K562 (cell line): ENCODE data around the gene SLC4A9. TPM values are rescaled to one million over a fixed set of nuclear protein-coding genes. Genes with fewer than 3 reads are reported as not detected.
A peak's percentile ranks its signal among the peaks of the same experiment; 100 is the strongest.

Source experiments
- CBX3 ChIP-seq, 2 experiments: IDR thresholded peaks; 1 replicate in 1 of 2; 2 replicates in 1 of 2; pipeline ENCODE4 v1.6.1; 2012; ENCODE audit warnings: inconsistent platforms in 2 of 2, low read length in 2 of 2, borderline replicate concordance in 1 of 2, control low read depth in 1 of 2
- CTBP1 ChIP-seq: fragments of 450-650 bp; IDR thresholded peaks from 2 replicates; pipeline ENCODE4 v1.6.1; 2016; ENCODE audit warnings: borderline replicate concordance
- CXXC5 ChIP-seq: fragments of 250-450 bp; sonication (Bioruptor Pico); IDR thresholded peaks from 2 replicates; pipeline ENCODE4 v1.8.0; 2022; ENCODE audit warnings: inconsistent platforms, mild to moderate bottlenecking, moderate library complexity
- DEAF1 ChIP-seq: fragments of 450-650 bp; formaldehyde crosslinking; IDR thresholded peaks from 2 replicates; pipeline ENCODE4 v1.4.0; 2020; ENCODE audit warnings: mild to moderate bottlenecking, moderate library complexity
- ETV5 ChIP-seq: sonication (generic); formaldehyde crosslinking; IDR thresholded peaks from 2 replicates; pipeline ENCODE4 v1.4.0; 2020; ENCODE audit warnings: low read depth, mild to moderate bottlenecking, missing genetic modification reagents
- GABPB1 ChIP-seq: sonication (generic); formaldehyde crosslinking; IDR thresholded peaks from 2 replicates; pipeline ENCODE4 v1.8.0; 2022; ENCODE audit warnings: mild to moderate bottlenecking, missing genetic modification reagents
- HCFC1 ChIP-seq: IDR thresholded peaks from 2 replicates; pipeline ENCODE4 v1.6.1; 2012; ENCODE audit warnings: low read depth, low read length, improper control_type of control experiment
- MITF ChIP-seq: IDR thresholded peaks from 2 replicates; pipeline ENCODE4 v1.6.1; 2014; ENCODE audit warnings: antibody characterized with exemption
- MTF1 ChIP-seq: fragments of 250-450 bp; sonication (Bioruptor Pico); IDR thresholded peaks from 2 replicates; pipeline ENCODE4 v1.9.0; 2021; ENCODE audit warnings: moderate library complexity, mild to moderate bottlenecking, inconsistent platforms, borderline replicate concordance
- NONO ChIP-seq, 2 experiments: fragments of 200-400 bp in 1 of 2; fragments of 450-650 bp in 1 of 2; formaldehyde crosslinking in 1 of 2; IDR thresholded peaks; 2 replicates each; pipeline ENCODE4 v1.6.1; 2017; ENCODE audit warnings: low read depth in 2 of 2, mild to moderate bottlenecking in 2 of 2, moderate library complexity in 2 of 2, low read length in 1 of 2
- RB1 ChIP-seq: fragments of 450-650 bp; IDR thresholded peaks from 2 replicates; pipeline ENCODE4 v1.6.1; 2017; ENCODE audit warnings: low read depth, mild to moderate bottlenecking
- SMC3 ChIP-seq: conservative IDR thresholded peaks from 2 replicates; pipeline ENCODE4 v1.6.1; 2011; ENCODE audit warnings: low read depth, low read length, improper control_type of control experiment; ENCODE audit not compliant: insufficient read depth
- STAG1 ChIP-seq: sonication (generic); formaldehyde crosslinking; IDR thresholded peaks from 2 replicates; pipeline ENCODE4 v1.5.0; 2020; ENCODE audit warnings: missing genetic modification reagents, borderline replicate concordance
- TARDBP ChIP-seq: fragments of 450-650 bp; IDR thresholded peaks from 2 replicates; pipeline ENCODE4 v1.6.1; 2016
- TFAP4 ChIP-seq: sonication (generic); formaldehyde crosslinking; IDR thresholded peaks from 2 replicates; pipeline ENCODE4 v1.8.0; 2022; ENCODE audit warnings: missing genetic modification reagents, mild to moderate bottlenecking, moderate library complexity, borderline replicate concordance
- TRIM24 ChIP-seq, 2 experiments: fragments of 450-650 bp; IDR thresholded peaks; 2 replicates each; pipeline ENCODE4 v1.6.1; 2016
- XRCC5 ChIP-seq: fragments of 200-400 bp; formaldehyde crosslinking; IDR thresholded peaks from 2 replicates; pipeline ENCODE4 v1.6.1; 2017; ENCODE audit warnings: low read depth, mild to moderate bottlenecking, low read length
- YY1 ChIP-seq, 3 experiments: IDR thresholded peaks; 2 replicates each; pipeline ENCODE4 v1.6.1; 2011; ENCODE audit warnings: low read length in 2 of 3, mild to moderate bottlenecking in 2 of 3, moderate library complexity in 2 of 3, borderline replicate concordance in 1 of 3, control low read depth in 1 of 3, low read depth in 1 of 3; ENCODE audit not compliant: insufficient read depth in 3 of 3, insufficient replicate concordance in 2 of 3, control insufficient read depth in 1 of 3, insufficient read length in 1 of 3; ENCODE audit errors: extremely low read depth in 1 of 3
- ZNF263 ChIP-seq: sonication (generic); formaldehyde crosslinking; IDR thresholded peaks from 2 replicates; pipeline ENCODE4 v1.8.0; 2022; ENCODE audit warnings: mild to moderate bottlenecking, missing genetic modification reagents, borderline replicate concordance
- polyA plus RNA-seq, 8 experiments: library from polyadenylated mRNA; depleted of rRNA in 4 of 8; stranded (reverse) in 5 of 8; unstranded in 3 of 8; fragments of >200 nt; fragmentation: Nextera tagmentation in 2 of 8; fragmentation: Illumina TruSeq in 1 of 8; extraction: Ambion mirVana in 2 of 8; extraction: Trizol in 1 of 8; gene quantifications; 2 replicates each; pipeline versions ENCODE4 v1.2.1 to v1.2.3, GENCODE V29; 2011 to 2014; ENCODE audit warnings: inconsistent platforms in 1 of 8, missing spikeins in 1 of 8
- total RNA-seq, 7 experiments: library from RNA; depleted of rRNA in 6 of 7; stranded (reverse); fragments of >200 nt in 6 of 7; fragmentation: Illumina TruSeq in 2 of 7; extraction: Trizol in 2 of 7; gene quantifications; 2 replicates each; pipeline versions ENCODE4 v1.2.1 to v1.2.3, GENCODE V29; 2011 to 2021; ENCODE audit warnings: low replicate concordance in 1 of 7

The SLC4A9 gene
- total and polyA plus RNA-seq, 9 of the 15 experiments (the other 6 are each of a cell fraction or from before 2014, with no cell fraction given), result 0.05 to 0.13 TPM; not detected in 7

GRCh38 chr5:140362875-140363630 is 3.1 kb downstream of the SLC4A9 start (continued):
- TF ChIP-seq CTBP1 (peak; percentile 78; the same call in 1 of the 2 replicates), SMC3 (peak; percentile 73), RB1 (peak; percentile 77), STAG1 (CRISPR knock-in tag) (peak; percentile 81; the same call in 1 of the 2 replicates), XRCC5 (peak; percentile 93), TRIM24 (IDR thresholded peaks at IDR 0.05) (0 out of 4 replicates have a peak, but pooled peaks of 1 of the 2 experiments have one; percentile 12), MTF1 (CRISPR knock-in tag) (no peak), YY1 (IDR thresholded peaks at IDR 0.05; ENCODE audit: borderline replicate concordance in 1 of 3, control insufficient read depth in 1 of 3, extremely low read depth in 1 of 3, insufficient read depth in 3 of 3, insufficient read length in 1 of 3, insufficient replicate concordance in 2 of 3, low read depth in 1 of 3, low read length in 2 of 3) (peak in 2 of 3 experiments; percentile 53 to 78), ZNF263 (CRISPR knock-in tag) (peak; percentile 52; the same call in 1 of the 2 replicates), ETV5 (CRISPR knock-in tag) (peak; percentile 37; the same call in 1 of the 2 replicates), CXXC5 (CRISPR knock-in tag) (peak; percentile 58), TARDBP (0 out of 2 replicates have a peak, but pooled peaks have one; percentile 37), HCFC1 (0 out of 2 replicates have a peak, but pooled peaks have one; percentile 21), GABPB1 (CRISPR knock-in tag) (peak; percentile 60; the same call in 1 of the 2 replicates), TFAP4 (CRISPR knock-in tag) (peak; percentile 68; the same call in 1 of the 2 replicates), NONO (IDR thresholded peaks at IDR 0.05; ENCODE audit: low read depth in 2 of 2, low read length in 1 of 2) (peak in 1 of 2 experiments; percentile 35; a peak in 1 of 4 replicates), CBX3 (IDR thresholded peaks at IDR 0.05; ENCODE audit: borderline replicate concordance in 1 of 2, low read length in 2 of 2) (peak in 1 of 2 experiments; percentile 55; a peak in 1 of 3 replicates), DEAF1 (CRISPR knock-in tag) (peak; percentile 28; the same call in 1 of the 2 replicates), MITF (no peak)
